HG03045 (cell line): Measurements from ENCODE around the gene HDGFL2.
"Not testable (repeated sequence)": the region's sequence is repeated elsewhere in the genome, so short reads cannot be mapped to it uniquely, and the experiment has no call there.

ENCODE experiments used
- ATAC-seq: cut with Tn5 transposase; IDR thresholded peaks from one replicate; pipeline ENCODE4 v1.9.1; 2021; ENCODE audit warnings: mild to moderate bottlenecking, moderate library complexity; ENCODE audit not compliant: unreplicated experiment

The HDGFL2 gene

DNA sequence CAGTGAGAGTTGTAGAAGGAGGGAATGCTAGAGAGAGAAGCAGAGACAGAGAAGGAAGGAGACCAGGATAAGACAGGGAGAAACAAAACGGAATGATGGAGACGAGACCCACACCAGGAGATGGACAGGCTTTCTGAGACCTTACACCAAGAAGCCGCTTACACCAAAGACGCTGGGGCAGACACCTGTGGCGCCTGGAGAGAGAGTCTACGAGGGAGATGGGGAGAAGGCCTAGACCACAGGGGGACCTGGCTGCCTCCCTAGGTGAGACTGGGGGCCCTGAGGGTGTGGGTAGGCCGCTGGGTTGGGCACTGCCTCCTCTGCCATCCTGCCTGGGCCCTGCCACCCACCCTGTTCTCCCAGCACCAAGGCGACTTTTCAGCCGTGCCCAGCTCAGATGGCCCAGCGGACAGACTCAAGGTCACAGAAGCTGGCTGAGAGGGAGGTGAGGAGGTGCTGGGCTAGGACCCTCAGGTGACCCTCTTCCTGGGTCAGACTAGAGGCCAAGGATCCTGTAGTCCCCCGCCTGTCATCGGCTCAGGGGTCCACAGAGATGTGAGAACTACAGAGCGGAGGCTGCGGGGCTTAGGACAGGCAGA, 57.9 kb downstream of the HDGFL2 start:
- no peak for ATAC-seq

DNA sequence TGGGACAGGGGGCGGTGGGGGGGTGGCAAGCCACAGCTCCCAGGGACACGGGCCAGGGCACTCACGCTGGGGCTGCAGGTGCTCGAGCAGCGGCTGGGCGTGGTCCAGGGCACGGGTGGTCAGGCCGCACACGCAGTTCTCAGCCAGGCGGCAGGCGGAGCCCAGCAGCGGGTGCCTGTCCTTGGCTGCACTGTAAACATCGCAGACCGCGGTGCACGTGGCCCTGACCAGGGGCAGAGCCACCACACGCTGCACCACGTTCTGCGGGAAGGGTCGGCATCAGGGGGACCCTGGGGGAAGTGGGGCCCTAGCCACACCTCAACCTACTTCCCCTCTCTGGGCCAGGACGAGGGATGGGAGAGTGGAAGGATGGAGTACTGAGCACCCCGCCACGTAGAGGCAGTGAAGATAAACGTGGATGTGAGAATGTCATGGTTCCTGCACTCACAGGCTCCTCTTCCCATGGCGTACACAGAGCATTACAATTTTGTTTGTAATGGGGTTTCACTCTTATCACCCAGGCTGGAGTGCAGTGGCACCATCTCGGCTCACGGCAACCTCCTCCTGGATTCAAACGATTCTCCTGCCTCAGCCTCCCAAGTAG, 59.6 kb downstream of the HDGFL2 start:
- no peak for ATAC-seq

DNA sequence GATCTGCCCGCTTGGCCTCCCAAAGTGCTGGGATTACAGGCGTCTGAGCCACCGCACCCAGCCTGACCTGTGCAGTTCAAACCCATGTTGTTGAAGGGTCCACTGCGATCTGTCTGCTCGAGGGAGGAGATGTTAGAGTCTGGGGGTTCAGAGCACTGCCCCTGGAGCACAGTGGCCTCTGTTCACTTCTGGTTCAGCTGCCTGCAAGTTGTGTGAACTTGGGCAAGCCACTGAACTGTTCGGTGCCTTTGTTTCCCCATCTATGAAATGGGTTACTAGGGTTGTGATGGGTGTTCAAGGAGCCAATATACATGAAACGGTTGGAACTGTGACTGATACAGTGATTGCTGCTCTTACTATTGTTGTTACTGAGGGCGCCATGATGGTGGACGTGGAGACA, 61.2 kb downstream of the HDGFL2 start:
- ATAC-seq = no peak

DNA sequence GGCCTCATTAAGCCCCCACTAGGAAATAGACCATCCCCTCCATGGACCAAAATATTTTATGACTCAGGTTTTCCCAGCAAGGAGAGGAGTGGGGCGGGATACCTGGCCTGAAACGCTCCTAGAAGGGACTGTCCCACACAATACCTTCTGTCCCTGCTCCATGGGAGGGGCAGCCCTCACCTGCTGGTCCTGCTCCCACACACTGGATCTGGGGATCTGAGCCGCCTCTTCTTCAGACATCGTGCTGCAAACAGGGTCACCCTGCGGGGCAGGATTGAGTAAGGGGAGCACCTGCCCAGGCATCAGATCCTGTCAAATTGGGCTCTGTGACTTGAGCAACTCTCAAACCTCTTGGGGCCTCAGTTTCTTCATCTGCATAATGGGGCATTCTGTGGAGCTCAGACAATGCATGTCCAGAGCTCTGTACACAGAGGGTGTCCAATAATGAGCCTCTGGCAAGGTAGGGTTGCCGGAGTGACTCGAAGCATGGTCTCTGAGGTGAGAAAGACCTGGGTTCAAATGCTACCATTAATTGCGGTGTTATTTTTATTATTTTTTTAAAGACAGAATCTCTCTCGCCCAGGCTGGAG, 61.8 kb downstream of the HDGFL2 start:
- no peak for ATAC-seq

DNA sequence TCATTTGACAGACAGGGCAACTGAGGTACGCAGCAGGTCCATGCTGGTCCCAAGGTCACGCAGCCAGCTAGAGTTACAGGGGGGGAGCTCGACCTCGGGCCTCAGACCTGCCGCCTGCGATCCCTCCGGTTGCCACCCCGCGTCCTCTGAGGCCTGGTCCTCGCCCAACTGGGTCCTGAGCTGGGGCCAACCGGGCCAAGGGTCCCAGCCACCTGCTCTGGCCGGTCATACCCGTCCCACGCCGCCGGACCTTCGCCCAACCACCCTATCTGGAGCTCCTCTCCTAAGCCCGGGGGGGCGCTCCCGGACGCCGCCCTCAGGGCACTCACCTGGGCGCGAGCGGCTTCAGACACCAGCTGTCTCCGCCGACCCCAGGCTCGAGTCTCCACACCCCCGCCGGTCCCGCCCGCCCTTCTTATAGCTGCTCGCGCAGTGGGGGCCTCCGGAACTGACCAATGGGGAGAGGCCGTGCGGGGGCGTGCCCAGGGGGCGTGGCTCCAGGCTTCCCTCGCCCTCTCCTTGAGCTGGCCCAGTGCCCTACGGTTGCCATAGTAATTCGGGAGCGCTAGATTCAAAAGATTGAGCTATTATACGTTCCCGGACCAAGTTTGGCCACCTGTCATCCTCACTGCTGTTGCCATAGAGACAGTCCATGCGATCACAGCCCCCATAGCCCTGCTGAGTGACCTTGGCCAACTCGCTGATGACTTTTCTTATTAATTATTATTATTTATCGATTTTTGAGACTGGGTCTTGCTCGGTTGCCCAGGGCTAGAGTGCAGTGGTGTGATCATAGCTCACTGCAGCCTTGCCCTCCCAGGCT, 63.0 kb downstream of the HDGFL2 start, which contains the start of gene PLIN5:
Gene PLIN5 (minus strand): TSS at position 389 of the 823 bp plus-strand sequence. CDS start 1,150 bp downstream, outside the sequence.
- no peak for ATAC-seq

DNA sequence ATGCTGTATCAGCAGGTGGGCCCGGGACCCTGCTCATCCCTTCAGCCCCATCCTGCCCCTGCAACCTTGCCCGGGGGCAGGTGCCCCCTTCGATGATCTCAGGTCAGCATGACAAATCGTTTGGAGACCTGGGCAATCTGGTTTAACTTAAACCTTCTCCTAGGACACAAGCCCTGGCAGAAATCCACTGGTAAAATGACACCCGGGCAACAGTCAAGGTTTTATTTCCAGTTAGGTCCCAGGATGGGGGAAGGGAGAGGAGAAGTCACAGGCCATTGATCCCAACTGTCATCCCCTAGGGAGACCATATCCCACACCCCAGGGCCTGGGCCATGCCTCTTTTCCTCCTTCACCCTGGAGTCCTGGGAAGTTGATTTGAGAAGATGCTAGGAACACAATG, 64.7 kb downstream of the HDGFL2 start:
- no peak for ATAC-seq

DNA sequence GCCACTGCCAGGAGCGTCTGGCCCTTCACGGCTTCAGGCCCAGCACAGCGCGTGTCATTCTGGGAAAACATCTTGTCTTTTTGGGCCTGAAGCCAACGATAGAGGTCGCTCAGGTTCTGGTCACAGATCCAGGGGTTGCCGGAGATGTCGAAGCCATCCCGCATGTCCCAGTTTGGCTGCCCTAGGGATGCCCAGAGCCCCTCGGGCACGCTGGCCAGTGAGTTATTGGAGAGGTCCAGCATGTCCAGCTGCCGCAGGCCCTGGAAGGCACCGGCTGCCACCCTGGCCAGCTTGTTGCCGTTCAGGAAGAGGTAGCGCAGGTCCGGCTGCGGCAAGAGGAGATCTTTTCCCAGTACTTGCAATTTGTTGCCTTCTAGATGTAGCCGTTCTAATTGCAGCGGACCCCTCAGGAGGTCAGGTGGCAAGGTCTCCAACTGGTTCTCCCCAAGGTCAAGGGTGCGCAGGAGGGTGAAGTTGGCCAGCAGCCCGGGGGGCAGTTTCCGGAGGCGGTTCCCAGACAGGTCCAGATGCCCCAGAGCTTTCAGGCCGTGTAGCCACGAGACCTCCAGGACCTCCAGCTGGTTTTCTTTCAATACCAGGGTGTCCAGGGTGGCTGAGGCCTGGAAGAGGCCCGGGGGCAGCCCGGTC, 66.0 kb downstream of the HDGFL2 start:
- ATAC-seq = no peak

DNA sequence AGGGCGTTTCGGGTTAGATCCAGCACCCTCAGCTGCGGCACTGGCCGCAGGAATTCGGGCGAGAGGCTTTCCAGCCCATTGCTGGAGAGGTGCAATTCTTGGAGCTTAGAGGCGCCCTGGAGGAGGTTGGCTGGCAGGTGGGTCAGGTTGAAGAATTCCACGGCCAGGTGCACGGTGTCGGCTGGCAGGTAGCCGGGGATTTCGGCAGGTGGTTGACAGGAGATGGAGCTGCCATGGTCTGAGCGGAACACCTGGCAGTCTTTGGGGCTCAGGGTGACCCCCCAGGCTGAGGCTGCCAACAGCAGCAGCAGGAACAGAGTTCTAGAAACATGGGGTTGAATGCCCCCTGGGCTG, 66.5 kb downstream of the HDGFL2 start:
- no peak for ATAC-seq

DNA sequence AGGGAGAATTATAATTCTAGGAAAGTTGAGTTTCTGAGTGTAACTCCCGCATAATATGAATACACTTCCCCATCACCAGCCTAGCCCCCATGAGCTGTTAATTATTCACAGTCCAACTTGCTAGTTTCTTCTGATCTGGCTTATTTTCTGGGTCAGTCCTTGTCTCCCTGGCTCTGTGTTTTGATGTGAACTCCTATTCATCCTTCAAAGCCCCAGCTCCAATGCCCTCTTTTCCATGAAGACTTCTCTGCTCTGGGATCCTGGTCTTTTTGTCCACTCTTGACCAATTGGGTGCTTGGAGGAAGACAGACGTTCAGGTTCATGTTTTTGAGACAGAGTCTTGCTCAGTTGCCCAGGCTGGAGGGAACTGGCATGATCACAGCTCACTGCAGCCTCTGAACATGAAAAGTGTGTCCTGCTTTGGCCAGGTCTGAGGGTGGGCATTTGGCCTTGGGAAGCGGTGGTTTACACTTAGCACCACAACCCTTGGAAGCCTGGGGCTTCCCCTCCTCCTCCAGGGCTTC, 67.1 kb downstream of the HDGFL2 start:
- ATAC-seq = no peak

DNA sequence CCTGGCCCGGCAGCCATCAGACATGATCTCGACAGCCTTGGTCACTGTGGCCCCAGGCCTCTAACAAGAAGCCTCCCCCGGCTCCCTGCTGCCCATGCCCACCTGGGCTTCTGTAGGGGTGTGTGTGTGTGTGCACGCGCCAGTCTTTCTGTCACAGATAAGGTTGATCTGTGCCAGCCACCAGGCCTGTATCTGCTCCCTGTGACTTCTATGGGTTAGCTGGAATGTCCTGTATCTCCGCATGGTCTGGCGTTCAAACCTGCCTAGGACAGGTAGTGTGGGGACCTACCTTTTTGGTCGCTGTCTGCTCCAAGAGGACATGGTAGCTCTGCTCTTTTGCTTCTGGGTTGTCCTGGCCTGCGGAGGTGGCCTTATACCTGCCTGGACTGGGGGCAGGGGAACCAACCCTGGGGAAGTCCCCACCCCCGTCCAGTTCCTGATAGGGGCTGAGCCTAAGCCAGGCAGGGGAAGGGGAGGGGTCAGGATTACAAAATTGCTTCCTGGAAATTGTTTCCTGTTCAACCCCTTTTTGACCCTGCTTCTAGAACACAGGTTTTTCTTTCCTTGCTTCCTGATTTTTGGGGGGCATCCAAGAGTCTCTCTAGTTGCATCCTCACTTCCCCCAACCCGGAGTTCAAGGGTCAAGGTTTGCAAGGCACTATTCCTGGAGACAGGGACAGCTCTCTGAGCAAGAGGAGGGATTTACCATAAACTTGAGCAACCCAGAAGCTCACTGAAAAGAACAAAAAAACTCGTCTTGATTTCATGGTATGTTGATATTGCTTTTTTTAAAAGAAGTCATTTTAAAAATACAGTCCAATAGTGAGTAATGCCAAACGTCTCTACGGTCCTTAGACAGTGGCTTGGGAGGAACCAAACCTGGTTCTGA, 67.8 kb downstream of the HDGFL2 start, which contains the start of gene LRG1:
Gene LRG1 (minus strand): TSS at position 344 of the 889 bp plus-strand sequence. CDS start 23 bp downstream, at position 321.
- no peak for ATAC-seq

DNA sequence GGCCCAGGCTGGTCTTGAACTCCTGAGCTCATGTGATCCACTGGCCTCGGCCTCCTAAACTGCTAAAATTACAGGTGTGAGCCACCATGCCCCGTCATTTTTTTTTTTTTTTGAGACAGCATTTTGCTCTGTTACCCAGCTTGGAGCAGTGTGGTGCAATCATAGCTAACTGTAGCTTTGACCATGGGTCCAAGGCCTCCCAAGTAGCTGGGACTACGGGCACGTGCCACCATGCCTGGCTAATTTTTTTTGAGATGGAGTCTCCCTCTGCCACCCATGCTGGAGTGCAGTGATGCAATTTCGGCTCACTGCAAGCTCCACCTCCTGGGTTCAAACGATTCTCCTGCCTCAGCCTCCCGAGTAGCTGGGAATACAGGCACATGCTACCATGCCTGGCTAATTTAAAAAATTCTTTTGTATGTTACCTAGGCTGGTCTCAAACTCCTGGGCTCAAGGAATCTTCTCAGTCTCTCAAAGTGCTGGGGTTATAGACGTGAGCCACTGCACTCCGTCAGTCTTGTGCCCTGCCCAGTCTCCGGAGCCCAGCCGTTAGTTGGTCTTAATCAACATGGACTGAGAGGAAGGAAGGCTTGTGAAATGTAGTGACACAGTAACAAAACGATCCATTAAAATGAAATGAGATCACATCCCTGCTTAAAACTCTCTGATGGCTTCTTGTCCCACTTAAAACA, 69.2 kb downstream of the HDGFL2 start:
- no peak for ATAC-seq

DNA sequence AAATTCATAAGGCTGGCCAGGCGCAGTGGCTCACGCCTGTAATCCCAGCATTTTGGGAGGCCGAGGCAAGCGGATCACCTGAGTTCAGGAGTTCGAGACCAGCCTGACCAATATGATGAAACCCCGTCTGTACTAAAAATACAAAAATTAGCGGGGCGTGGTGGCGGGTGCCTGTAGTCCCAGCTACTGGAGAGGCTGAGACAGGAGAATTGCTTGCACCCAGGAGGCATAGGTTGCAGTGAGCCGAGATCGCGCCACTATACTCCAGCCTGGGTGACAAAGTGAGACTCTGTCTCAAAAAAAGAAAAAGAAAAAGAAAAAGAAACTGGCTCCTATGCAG, 69.7 kb downstream of the HDGFL2 start:
- not testable (repeated sequence) for ATAC-seq

DNA sequence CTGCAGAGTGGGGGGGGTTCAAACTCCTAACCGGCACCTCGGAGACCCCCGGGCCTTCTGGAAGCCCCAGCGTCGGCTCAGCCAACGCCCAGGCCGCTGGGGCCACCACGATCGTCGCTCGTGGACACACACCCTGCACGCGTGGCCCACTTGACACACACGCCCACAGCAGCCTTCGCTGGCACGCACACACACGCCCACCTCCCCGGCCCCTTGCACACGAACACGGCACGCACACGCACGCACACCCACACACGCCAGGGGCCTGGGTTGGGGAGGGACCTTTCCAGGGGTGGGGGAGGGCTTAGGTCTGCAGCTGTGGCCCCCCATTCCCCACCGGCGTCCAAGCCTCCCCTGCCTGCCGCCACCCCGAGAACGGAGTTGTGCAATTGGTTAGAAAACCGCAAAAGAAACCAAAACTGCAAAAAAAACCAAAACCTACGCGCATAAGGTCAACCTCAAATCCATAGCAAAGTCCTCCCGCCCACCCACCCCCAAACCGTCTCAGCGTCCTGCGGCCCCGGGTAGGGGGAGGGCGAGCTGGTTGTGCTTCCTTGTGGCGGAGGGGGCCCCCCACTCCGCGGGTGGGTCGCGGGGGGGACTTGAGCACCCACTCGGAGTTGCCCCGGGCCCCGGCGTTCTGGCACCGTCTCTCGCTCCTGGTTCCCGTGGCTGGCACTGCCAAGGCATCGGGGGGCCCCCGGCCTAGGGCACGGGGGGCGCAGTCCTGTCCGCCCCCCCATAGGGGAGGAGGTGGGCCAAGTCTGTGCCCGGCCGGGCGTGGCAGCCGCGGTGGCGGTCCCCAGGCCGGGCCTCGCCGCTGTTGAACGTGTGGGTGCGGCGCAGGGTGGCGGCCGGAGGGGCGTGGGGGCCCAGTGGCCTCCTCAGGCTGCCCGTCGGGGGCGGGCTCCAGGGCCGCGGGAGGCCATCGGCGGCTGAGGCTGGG, 71.1 kb downstream of the HDGFL2 start:
- ATAC-seq = no peak

DNA sequence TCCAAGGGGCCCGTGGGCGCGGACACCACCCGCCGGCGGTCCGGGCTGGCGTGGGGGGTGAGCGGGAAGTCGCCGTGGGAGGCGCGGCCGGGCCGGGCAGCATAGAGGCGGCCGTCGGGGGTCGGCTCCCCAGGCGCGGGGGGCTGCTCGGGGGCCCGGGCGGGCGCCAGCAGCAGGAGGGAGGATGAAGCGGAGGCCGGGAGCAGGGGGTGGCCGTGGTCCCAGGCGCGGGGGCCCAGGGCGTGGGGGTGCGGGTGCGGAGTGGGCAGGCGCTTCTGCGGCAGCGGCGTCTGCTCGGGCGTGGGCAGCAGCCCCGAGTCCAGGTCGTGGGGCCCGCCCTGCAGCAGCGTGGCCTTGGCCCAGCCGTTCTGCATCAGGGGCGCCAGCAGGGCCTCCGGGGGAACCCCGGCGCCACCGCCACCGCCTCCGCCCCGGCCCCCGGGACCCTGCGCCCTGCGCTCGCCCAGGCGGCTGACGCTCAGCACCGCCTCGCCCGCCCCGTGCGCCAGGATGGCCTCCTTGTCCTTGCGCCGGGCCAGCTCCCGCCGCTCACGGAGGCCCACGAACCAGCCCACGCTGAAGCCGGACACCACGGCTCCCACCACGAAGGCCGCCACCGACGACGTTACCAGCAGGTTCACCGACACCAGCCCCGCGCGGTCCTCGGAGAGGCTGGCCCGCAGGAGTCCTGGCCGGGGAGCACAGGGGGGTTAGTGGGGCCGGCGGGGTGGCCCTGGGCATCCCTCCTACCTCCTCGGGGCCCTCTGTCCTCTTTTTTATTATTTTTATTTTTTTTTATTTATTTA, 71.9 kb downstream of the HDGFL2 start:
- no peak for ATAC-seq

DNA sequence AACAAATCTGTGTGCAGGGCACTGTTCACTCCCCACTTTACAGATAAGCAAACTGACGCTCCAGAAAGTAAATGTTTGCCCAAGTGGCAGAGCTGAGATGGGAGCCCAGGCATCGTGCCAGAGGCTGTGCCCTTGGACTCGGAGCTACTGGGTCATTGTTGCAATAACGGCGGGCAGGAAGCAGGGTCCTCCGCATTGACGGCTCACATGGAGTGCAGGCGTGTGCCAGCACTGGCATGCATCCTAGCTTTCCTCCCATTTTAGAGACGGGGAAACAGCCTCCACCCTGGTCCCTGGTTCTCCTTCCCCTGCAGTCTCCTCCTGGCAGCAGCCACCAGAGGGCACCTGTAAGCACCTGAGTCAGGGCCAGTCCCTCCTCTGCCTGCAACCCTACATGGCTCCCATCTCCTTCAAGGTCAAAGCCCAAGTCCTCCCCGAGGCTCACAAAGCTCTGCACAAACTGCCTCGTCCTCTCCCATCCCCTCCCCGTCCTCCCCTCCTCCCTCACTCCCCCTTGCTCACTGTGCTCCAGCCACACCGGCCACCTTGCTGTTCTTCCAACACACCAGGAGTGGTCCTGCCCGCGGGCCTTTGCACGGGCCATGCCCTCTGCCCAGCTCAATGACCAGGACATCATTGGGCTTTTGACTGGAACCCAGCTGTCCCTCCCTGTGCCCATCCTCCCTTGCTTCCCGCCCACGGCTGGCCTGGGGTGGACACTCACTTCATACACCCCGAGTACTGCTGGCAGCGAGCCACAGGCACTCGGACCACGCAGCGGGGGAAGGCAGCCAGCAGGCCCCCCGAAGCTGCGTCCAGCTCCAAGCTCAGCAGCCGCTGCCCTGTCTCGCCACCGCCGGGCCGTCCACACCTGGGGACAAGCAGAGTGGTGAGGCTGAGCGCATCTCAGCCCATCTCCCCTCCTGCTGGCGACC, 75.5 kb downstream of the HDGFL2 start:
- no peak for ATAC-seq

DNA sequence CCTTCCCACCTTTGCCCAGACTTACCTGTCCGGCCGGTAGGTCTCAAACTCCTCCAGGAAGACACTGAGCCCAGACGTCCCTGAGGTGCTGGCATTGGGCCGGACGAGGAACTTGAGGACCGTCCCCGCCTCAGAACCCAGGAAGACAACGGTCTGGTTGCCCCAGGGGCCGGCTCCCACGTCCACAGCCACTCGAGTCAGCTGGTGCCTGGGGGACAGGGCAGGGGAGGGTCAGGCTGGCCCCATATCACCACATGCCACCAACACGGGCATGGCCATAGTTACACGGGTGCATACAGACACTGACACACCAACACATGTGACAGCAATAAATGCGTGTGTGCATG, 76.1 kb downstream of the HDGFL2 start:
- ATAC-seq = no peak

DNA sequence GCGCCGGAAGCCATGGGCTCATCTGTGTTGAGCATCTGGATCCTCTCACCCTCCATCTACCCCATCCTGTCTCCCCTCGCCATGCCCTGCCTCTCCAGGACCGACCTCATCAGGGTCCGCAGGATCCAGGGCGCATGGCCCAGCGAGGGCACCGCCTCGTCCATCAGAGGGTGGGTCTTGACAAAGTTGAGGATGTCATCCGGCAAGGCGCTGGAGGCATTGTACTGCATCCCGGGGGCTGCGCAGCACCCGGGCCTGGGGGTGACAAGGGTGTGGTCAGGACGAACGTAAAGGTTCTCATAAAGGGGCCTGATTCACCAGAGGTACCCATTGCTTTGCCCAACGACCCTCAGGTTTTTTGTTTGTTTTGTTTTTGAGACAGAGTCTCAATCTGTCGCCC, 77.9 kb downstream of the HDGFL2 start:
- no peak for ATAC-seq
